CD14-positive monocyte (primary cell): ENCODE results near the gene YRDC. TPM values are rescaled to one million over a fixed set of nuclear protein-coding genes. Genes with fewer than 3 reads are reported as not detected.
A peak's percentile ranks its signal among the peaks of the same experiment; 100 is the strongest.

Experiments
- DNase-seq, 3 donors: peaks; one replicate each; pipeline ENCODE4 v3.0.0-alpha.2; 2011 to 2022
- H2AFZ ChIP-seq: 2 replicates; pipeline ENCODE4 v1.6.0; 2012; ENCODE audit warnings: mild to moderate bottlenecking, low read depth, low read length, inconsistent platforms; ENCODE audit not compliant: insufficient read depth, poor library complexity, severe bottlenecking
- H3K27ac ChIP-seq, 2 donors: 1 replicate in 1 of 2; 2 replicates in 1 of 2; pipeline ENCODE4 v1.5.1; 2012 to 2013; ENCODE audit warnings: low read length in 2 of 2, control low read depth in 1 of 2, inconsistent platforms in 1 of 2, low read depth in 1 of 2, mild to moderate bottlenecking in 1 of 2
- H3K27me3 ChIP-seq, 2 donors: one replicate each; pipeline versions ENCODE4 v1.6.0 to v1.6.1; 2011 to 2013; ENCODE audit warnings: low read length in 2 of 2; ENCODE audit not compliant: control insufficient read depth in 2 of 2, insufficient read depth in 2 of 2
- H3K36me3 ChIP-seq, 2 donors: replicated peaks in 1 of 2; 1 replicate in 1 of 2; 2 replicates in 1 of 2; pipeline versions ENCODE4 v1.5.1 to v1.6.1; 2012 to 2013; ENCODE audit warnings: low read length in 2 of 2, control low read depth in 1 of 2, inconsistent platforms in 1 of 2, mild to moderate bottlenecking in 1 of 2; ENCODE audit not compliant: insufficient read depth in 2 of 2, control insufficient read depth in 1 of 2
- H3K4me1 ChIP-seq, 2 donors: 1 replicate in 1 of 2; 2 replicates in 1 of 2; pipeline versions ENCODE4 v1.5.1 to v1.6.1; 2012 to 2013; ENCODE audit warnings: low read length in 2 of 2, control low read depth in 1 of 2, inconsistent platforms in 1 of 2, mild to moderate bottlenecking in 1 of 2, moderate library complexity in 1 of 2; ENCODE audit not compliant: insufficient read depth in 2 of 2, control insufficient read depth in 1 of 2
- H3K4me2 ChIP-seq: replicated peaks from 2 replicates; pipeline ENCODE3; 2012; ENCODE audit warnings: low read length, moderate library complexity, mild to moderate bottlenecking; ENCODE audit not compliant: poor library complexity, severe bottlenecking; ENCODE audit errors: extremely low read depth
- H3K4me3 ChIP-seq, 3 experiments: fragments of 200-600 bp in 1 of 3; sonication (generic) in 1 of 3; replicated peaks in 1 of 3; 1 replicate in 2 of 3; 2 replicates in 1 of 3; pipeline ENCODE4 v1.5.1; 2011 to 2013; ENCODE audit warnings: low read length in 3 of 3, mild to moderate bottlenecking in 3 of 3, control low read depth in 2 of 3, low read depth in 2 of 3, inconsistent platforms in 1 of 3, moderate library complexity in 1 of 3
- H3K79me2 ChIP-seq: 2 replicates; pipeline ENCODE4 v1.6.0; 2012; ENCODE audit warnings: mild to moderate bottlenecking, control low read depth, inconsistent platforms, low read length, moderate library complexity; ENCODE audit not compliant: insufficient read depth
- H3K9ac ChIP-seq: 2 replicates; pipeline ENCODE4 v1.6.0; 2017; ENCODE audit warnings: low read length, mild to moderate bottlenecking; ENCODE audit not compliant: insufficient read depth, poor library complexity, severe bottlenecking
- H3K9me3 ChIP-seq, 2 donors: replicated peaks in 1 of 2; 1 replicate in 1 of 2; 2 replicates in 1 of 2; pipeline versions ENCODE4 v1.5.1 to v1.6.1; 2012 to 2013; ENCODE audit warnings: low read length in 2 of 2, control low read depth in 1 of 2; ENCODE audit not compliant: control insufficient read depth in 1 of 2, insufficient read depth in 1 of 2
- H4K20me1 ChIP-seq: 2 replicates; pipeline ENCODE4 v1.6.0; 2012; ENCODE audit warnings: mild to moderate bottlenecking, low read length, control low read depth, moderate library complexity; ENCODE audit not compliant: insufficient read depth
- H3K27ac Mint-ChIP-seq, 7 donors: one replicate each; pipeline ENCODE4 v1.8.0; 2020; ENCODE audit warnings: mild to moderate bottlenecking in 7 of 7, mixed read lengths in 7 of 7, moderate library complexity in 6 of 7, inconsistent platforms in 2 of 7
- H3K27me3 Mint-ChIP-seq, 3 donors: one replicate each; pipeline ENCODE4 v1.8.0; 2021 to 2022; ENCODE audit warnings: low read depth in 3 of 3, mild to moderate bottlenecking in 3 of 3, mixed read lengths in 3 of 3, moderate library complexity in 3 of 3, inconsistent platforms in 1 of 3
- H3K36me3 Mint-ChIP-seq, 2 donors: one replicate each; pipeline ENCODE4 v1.8.0; 2020; ENCODE audit warnings: mixed read lengths in 2 of 2, inconsistent platforms in 1 of 2, mild to moderate bottlenecking in 1 of 2
- H3K4me1 Mint-ChIP-seq: one replicate; pipeline ENCODE4 v1.8.0; 2020; ENCODE audit warnings: mild to moderate bottlenecking, mixed read lengths
- H3K4me3 Mint-ChIP-seq, 2 donors: one replicate each; pipeline ENCODE4 v1.8.0; 2020; ENCODE audit warnings: mild to moderate bottlenecking in 2 of 2, mixed read lengths in 2 of 2, moderate library complexity in 1 of 2
- H3K9me3 Mint-ChIP-seq, 7 donors: one replicate each; pipeline ENCODE4 v1.8.0; 2020 to 2022; ENCODE audit warnings: mixed read lengths in 7 of 7, mild to moderate bottlenecking in 6 of 7, moderate library complexity in 6 of 7, inconsistent platforms in 2 of 7
- WGBS: methylation state at CpG from one replicate; pipeline ENCODE4 v1.1.5; 2013; ENCODE audit warnings: missing lambda C conversion rate; ENCODE audit not compliant: insufficient coverage; 5-methylcytosine and 5-hydroxymethylcytosine counted together
- intact Hi-C, 2 donors: fragments of 100-400 bp; cut with micrococcal nuclease; formaldehyde crosslinking; loops; one replicate each; pipeline versions ENCODE4 v1.15.0 to v1.15.1; 2023
- polyA plus RNA-seq, 3 donors: library from polyadenylated mRNA; depleted of rRNA in 1 of 3; unstranded in 2 of 3; stranded (reverse) in 1 of 3; fragments of 300-500 nt in 2 of 3; fragments of >200 nt in 1 of 3; fragmentation: Illumina TruSeq in 2 of 3; gene quantifications; 1 replicate in 2 of 3; 2 replicates in 1 of 3; pipeline ENCODE4 v1.2.3, GENCODE V29; 2012 to 2021
- TF ChIP-seq, protein P1 (sequence below): fragments of 200-600 bp; IDR thresholded peaks from one replicate; pipeline ENCODE4 v1.8.0; 2022; ENCODE audit warnings: antibody characterized with exemption, mild to moderate bottlenecking

The YRDC gene
- polyA plus RNA-seq, 3 donors, result 10.4 to 29.6 (median 13.3) TPM

DNA sequence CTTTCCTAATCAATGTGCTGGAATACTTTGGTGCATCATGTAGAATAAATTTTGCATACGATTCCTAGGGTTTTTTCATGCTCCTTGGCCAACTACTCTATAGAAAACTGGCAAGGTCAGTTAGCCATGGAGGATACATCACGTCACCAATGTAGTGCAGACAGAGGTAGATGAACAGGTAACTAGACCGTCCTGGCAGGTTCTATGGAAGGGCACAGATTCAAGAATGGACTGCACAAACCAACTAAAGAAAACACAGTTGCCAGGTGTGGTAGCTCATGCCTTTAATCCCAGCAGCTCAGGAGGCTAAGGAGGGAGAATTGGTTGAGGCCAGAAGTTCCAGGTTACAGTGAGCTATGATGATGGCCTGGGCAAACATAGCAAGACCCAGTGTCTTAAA is 41.5 kb upstream of the YRDC start:
- Mint-ChIP-seq H3K27ac (peak overlapping the region in 1 of 7 donors; percentile 77), H3K4me1 (peaks cover 5% of the 10 kb centered on the region), H3K9me3 (no peaks in the 10 kb centered on the region), H3K36me3 (peaks cover 26 to 40% of the 10 kb centered on the region in 2 donors), H3K4me3 (peak overlapping the region in 1 of 2 donors; percentile 28), H3K27me3 (no peaks in the 10 kb centered on the region)
- Histone ChIP-seq H3K9me3 (no peaks in the 10 kb centered on the region), H3K27me3 (no peaks in the 10 kb centered on the region), H3K27ac (peak overlapping the region; percentile 91 to 92), H2AFZ (no peak overlapping the region), H3K4me3 (peak overlapping the region in 1 of 3 experiments; percentile 65), H3K4me1 (peaks cover 98 to 100% of the 10 kb centered on the region in 2 donors), H3K36me3 (peaks cover 0 to 25% of the 10 kb centered on the region in 2 donors), H3K79me2 (peaks cover 88% of the 10 kb centered on the region), H4K20me1 (no peaks in the 10 kb centered on the region), H3K4me2 (peak overlapping the region; percentile 77), H3K9ac (no peak overlapping the region)
- WGBS, result no CpG with 5 or more reads among the region's 3 CpGs
- DNase-seq, result no peak
- TF ChIP-seq, protein P1, sequence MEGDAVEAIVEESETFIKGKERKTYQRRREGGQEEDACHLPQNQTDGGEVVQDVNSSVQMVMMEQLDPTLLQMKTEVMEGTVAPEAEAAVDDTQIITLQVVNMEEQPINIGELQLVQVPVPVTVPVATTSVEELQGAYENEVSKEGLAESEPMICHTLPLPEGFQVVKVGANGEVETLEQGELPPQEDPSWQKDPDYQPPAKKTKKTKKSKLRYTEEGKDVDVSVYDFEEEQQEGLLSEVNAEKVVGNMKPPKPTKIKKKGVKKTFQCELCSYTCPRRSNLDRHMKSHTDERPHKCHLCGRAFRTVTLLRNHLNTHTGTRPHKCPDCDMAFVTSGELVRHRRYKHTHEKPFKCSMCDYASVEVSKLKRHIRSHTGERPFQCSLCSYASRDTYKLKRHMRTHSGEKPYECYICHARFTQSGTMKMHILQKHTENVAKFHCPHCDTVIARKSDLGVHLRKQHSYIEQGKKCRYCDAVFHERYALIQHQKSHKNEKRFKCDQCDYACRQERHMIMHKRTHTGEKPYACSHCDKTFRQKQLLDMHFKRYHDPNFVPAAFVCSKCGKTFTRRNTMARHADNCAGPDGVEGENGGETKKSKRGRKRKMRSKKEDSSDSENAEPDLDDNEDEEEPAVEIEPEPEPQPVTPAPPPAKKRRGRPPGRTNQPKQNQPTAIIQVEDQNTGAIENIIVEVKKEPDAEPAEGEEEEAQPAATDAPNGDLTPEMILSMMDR, result no peak
- intact Hi-C loops, result no loop called here

DNA sequence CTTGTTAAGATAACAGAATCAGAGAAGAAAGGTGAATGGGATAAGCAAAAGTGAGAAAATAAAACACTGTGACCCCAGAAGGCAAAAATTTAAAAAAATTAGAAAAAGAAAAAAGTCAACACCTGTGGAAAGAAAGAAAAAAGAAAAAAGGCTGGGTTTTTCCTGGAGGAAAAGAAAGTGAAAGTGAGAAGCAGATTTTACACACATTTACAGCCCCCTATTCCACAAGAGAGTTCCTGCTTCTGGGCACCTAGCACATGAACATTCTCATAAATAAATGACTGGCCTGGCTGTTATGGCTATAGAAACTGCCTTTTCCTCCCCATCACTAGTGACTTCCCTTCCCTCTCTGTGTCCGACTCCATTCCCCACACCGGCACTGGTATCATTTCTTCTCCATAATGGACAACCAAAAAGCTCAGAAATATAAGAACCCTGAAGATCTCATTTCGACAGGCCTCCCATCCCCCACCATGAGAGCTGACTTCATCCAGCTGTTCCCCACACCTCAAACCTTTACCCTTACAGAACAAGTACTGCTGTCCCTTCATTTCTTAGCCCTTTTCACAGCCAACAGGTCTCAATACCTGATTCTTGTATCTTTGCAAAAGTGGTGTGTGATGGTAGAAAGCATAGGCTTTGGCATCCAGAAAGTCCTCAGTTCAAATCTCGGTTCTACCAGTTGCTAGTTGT is 38.8 kb upstream of the YRDC start:
- Mint-ChIP-seq H3K4me1 (peaks cover 14% of the 10 kb centered on the region), H3K4me3 (peak overlapping the region; percentile 54 to 75), H3K27ac (peak overlapping the region in 6 of 7 donors; percentile 92 to 98 (median 94)), H3K9me3 (no peaks in the 10 kb centered on the region), H3K36me3 (peaks cover 28 to 43% of the 10 kb centered on the region in 2 donors), H3K27me3 (no peaks in the 10 kb centered on the region)
- Histone ChIP-seq H3K27ac (peak overlapping the region; percentile 40 to 91), H3K36me3 (peaks cover 0 to 19% of the 10 kb centered on the region in 2 donors), H3K4me3 (peak overlapping the region in 2 of 3 experiments; percentile 17 to 61), H3K27me3 (no peaks in the 10 kb centered on the region), H3K4me1 (peaks cover 96 to 97% of the 10 kb centered on the region in 2 donors), H3K9ac (peak overlapping the region; percentile 39), H3K9me3 (no peaks in the 10 kb centered on the region), H3K79me2 (peaks cover 92% of the 10 kb centered on the region), H3K4me2 (peak overlapping the region; percentile 65), H4K20me1 (peaks cover 10% of the 10 kb centered on the region), H2AFZ (no peak overlapping the region)
- intact Hi-C loops, result no loop called here
- WGBS, result 0% methylated on average over 3 of the region's 4 CpGs
- TF ChIP-seq, protein P1, result no peak
- peak in 2 of 3 donors; percentile 22 to 72 for DNase-seq
